Esophagus muscularis mucosa (tissue), 4 donors: ENCODE measurements around the gene PGBD5.

Source experiments
- CTCF ChIP-seq, 3 experiments: fragments of 200-600 bp in 2 of 3; fragments of 450-650 bp in 1 of 3; sonication (generic) in 2 of 3; IDR thresholded peaks; one replicate each; pipeline ENCODE4 v1.5.1; 2017 to 2019; ENCODE audit warnings: antibody characterized with exemption in 3 of 3, mild to moderate bottlenecking in 2 of 3, moderate library complexity in 1 of 3
- EP300 ChIP-seq: sonication (generic); formaldehyde crosslinking; IDR thresholded peaks from one replicate; pipeline ENCODE4 v1.6.1; 2017; ENCODE audit warnings: antibody characterized with exemption
- POLR2AphosphoS5 ChIP-seq, 2 donors: sonication (generic); formaldehyde crosslinking; IDR thresholded peaks; one replicate each; pipeline ENCODE4 v1.6.1; 2017; ENCODE audit warnings: antibody characterized with exemption in 2 of 2

- TF ChIP-seq POLR2AphosphoS5 (IDR thresholded peaks at IDR 0.05), result no peak
- TF ChIP-seq CTCF (IDR thresholded peaks at IDR 0.05), result no peak
- TF ChIP-seq EP300, result no peak
These were observed 43.1 kb upstream of the PGBD5 start for GRCh38 chr1:230469271-230469670.
